PC-3 (cell line): ENCODE results near the gene RXRA.

Experiments used
- EZH2 ChIP-seq: fragments of 300-600 bp; sonication (generic); IDR thresholded peaks from one replicate; pipeline ENCODE4 v1.6.1; 2017; ENCODE audit warnings: antibody characterized with exemption, mild to moderate bottlenecking, low read length; ENCODE audit not compliant: unreplicated experiment
- EZH2phosphoT487 ChIP-seq: fragments of 300-600 bp; sonication (generic); IDR thresholded peaks from 2 replicates; pipeline ENCODE4 v1.6.1; 2018; ENCODE audit warnings: mild to moderate bottlenecking, antibody characterized with exemption, low read length, borderline replicate concordance
- TF ChIP-seq, protein P1 (sequence below): fragments of 300-600 bp; sonication (generic); conservative IDR thresholded peaks from 2 replicates; pipeline ENCODE4 v1.5.1; 2017; ENCODE audit warnings: antibody characterized with exemption, low read depth, mild to moderate bottlenecking, low read length

DNA sequence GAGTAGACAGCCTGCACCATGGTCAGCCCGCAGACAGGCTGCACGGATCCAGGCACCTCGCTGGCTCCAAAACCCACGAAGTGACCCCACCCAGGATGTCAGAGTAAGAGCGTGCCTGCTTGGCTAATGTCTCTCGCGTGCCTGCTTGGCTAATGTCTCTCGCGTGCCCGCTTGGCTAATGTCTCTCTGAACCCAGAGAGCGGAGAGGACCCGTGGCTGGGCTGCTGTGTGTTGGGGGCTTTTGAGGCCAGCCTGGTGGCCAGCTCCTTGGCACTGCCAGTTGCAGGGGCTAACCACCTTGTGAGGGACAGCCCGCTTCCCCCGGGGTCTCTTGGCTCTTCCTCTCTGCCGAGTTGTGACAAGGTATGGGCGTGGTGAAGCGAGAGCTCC lies 8.9 kb upstream of the RXRA start:
- TF ChIP-seq, protein P1, sequence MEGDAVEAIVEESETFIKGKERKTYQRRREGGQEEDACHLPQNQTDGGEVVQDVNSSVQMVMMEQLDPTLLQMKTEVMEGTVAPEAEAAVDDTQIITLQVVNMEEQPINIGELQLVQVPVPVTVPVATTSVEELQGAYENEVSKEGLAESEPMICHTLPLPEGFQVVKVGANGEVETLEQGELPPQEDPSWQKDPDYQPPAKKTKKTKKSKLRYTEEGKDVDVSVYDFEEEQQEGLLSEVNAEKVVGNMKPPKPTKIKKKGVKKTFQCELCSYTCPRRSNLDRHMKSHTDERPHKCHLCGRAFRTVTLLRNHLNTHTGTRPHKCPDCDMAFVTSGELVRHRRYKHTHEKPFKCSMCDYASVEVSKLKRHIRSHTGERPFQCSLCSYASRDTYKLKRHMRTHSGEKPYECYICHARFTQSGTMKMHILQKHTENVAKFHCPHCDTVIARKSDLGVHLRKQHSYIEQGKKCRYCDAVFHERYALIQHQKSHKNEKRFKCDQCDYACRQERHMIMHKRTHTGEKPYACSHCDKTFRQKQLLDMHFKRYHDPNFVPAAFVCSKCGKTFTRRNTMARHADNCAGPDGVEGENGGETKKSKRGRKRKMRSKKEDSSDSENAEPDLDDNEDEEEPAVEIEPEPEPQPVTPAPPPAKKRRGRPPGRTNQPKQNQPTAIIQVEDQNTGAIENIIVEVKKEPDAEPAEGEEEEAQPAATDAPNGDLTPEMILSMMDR = no peak
- no peak for TF ChIP-seq EZH2
- TF ChIP-seq EZH2phosphoT487 = no peak
